Left colon (tissue), 2 donors: ENCODE results near the gene RACK1. TPM values are rescaled to one million over a fixed set of nuclear protein-coding genes. Genes with fewer than 3 reads are reported as not detected.
A peak's percentile ranks its signal among the peaks of the same experiment; 100 is the strongest.
"Not testable (repeated sequence)": the region's sequence is repeated elsewhere in the genome, so short reads cannot be mapped to it uniquely, and the experiment has no call there.

Experiments
- ATAC-seq: fragments of 200-7000 bp; cut with Tn5 transposase; one replicate; pipeline ENCODE4 v1.9.1; 2020; ENCODE audit warnings: mild to moderate bottlenecking, moderate library complexity
- DNase-seq, 2 donors: peaks; one replicate each; pipeline ENCODE4 v3.0.0-alpha.2; 2020
- intact Hi-C, 2 donors: fragments of 100-400 bp; cut with DNase I in 1 of 2; cut with micrococcal nuclease in 1 of 2; formaldehyde crosslinking; loops; one replicate each; pipeline versions ENCODE4 v1.11.2 to v1.14.0; 2022; cut with DNase I, micrococcal nuclease
- long read RNA-seq: library from polyadenylated mRNA; unstranded; transcript quantifications from one replicate; pipeline ENCODE4 v2.0.0, GENCODE V29; 2021
- total RNA-seq, 2 donors: library from RNA; stranded (reverse); fragmentation: NEBNext Ultra II Directional; extraction: Animal tissue kit (Norgen Biotek cat#: 25700); gene quantifications; one replicate each; pipeline ENCODE4 v1.2.1, GENCODE V29; 2021
- donor health status: DM: no; HTN: no; CAD: no.
- donor health status: DM: yes; HTN: yes; CAD: no.

Gene RACK1
- 1,000 to 10,000 TPM; 1,192 to 1,207 TPM for total RNA-seq
- long read RNA-seq, transcript RACK1-227 (8 exons, 1,403 nt): major isoform, 676 of 739 reads
- long read RNA-seq, transcript RACK1-210 (8 exons, 1,098 nt): minor isoform, 9 of 739 reads
- long read RNA-seq, transcript RACK1-233 (3 exons, 791 nt): minor isoform, 6 of 739 reads
- long read RNA-seq, partial matches to known transcripts: 24 of 739 reads
- long read RNA-seq, other reads (novel, unspliced or antisense): 19 of 739 reads

DNA sequence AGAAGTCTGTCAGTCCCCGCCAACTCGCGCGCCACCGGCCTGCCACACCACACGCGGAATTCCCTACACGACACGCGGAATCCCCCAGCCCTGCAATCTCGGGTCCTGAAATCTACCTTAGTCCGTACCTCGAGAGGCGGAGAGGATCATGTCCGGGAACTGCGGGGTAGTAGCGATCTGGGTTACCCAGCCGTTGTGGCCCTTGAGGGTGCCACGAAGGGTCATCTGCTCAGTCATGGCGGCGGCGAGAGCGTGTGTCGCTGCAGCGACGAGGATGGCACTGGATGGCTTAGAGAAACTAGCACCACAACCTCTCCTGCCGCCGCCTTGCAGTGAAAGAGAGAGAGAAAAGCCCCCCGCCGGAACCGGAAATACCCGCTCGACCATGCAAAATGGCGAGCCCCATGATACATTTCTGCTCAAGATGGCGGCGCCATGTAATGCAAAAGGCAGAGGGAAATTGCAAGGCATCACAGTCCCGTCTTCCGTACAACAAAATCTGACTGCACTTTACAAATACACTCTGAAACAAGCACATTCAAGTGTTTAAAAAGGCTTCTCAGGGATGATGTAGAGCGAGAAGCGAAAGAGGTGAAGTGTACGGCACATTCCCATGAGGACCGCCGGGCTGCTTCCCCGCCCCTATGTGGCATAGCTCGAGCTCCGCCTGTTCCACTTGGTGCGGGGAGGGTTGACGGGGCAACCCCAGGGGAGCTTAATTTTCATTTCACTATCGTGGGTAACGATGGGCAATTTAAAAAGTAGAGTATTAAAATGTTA, at the start of gene RACK1:
Gene RACK1, minus strand, starts transcription at position 343 of the 780 bp plus-strand sequence. Its CDS starts 106 bp downstream, at position 237.
- DNase-seq (peak; percentile 87 to 91), ATAC-seq (peak; percentile 66)
- intact Hi-C loops: loop anchor here in 1 of 2 donors (10.0 kb wide), 1 partner anchor 59 kb away; no protein-coding TSS in a partner anchor

DNA sequence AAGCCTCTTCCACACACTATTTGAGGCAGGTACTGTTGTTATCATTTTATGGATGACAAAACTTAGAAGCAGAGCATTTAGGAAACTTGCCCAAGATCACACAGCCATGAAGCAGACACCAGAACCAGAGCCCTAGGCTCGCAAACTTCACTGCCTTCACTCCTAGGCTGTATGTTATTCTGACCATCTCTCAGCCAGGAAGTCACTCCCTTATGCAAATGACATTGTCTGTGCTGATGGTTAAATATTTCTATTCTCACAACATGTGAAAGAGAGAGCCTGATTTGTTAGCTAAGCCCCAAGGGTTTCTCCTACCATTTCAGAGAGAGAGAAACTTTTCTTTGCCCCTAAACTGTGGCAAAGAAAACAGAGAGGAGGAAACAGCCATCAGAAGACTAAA, 43.6 kb upstream of the RACK1 start:
- intact Hi-C loops, DNase-seq, ATAC-seq: not testable (repeated sequence)

GRCh38 chr5:181285962-181286705, 42.4 kb upstream of the RACK1 start:
- DNase-seq, ATAC-seq, intact Hi-C loops: not testable (repeated sequence)

DNA sequence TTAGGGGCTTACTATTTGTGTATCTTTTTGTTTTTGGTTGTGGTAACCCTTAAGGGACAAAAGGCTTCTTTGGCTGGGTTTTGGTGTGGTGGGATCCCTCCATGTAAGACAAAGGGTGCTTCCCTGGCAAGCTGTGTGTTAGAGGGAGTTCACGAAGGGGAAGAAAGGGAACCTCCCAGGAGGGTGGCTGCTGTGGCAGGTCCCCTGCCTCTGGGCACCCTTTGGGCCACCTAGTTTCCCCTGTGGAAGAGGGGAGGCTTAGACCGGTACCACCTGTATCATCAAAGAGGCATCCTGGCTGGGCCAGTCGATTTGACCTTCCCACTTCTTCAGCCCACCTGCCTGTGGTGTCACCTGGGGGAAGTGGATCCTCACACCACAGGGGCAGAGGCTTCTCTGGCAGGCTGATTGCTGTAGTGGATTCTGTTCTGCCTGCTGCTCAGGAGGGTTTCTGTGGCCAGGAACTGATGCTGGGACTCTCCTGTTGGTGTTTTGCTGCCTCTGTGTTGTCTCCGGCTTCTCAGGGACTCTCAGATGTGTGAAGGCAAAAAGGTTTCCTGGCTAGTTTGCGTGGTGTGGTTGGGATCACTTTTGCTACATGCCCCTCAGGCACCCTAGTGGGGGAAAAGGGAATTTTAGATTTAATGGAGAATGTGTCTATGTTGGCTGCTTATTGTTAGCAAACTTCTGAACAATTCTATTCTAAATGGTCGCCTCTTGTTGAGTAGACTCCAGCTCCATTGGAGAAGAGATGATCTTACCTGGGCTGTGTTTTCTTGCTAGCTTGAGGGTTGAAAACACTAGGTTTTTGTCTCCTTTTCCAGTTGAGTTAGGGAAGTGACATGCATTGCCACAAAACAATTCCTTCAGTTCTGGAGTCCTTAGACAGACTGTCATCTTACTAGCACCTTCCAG, 40.4 kb upstream of the RACK1 start:
- intact Hi-C loops, ATAC-seq, DNase-seq: not testable (repeated sequence)

- DNase-seq: no peak
- ATAC-seq: no peak
- intact Hi-C loops: no loop called here
Measured at GRCh38 chr5:181283347-181283746, 39.6 kb upstream of the RACK1 start.

DNA sequence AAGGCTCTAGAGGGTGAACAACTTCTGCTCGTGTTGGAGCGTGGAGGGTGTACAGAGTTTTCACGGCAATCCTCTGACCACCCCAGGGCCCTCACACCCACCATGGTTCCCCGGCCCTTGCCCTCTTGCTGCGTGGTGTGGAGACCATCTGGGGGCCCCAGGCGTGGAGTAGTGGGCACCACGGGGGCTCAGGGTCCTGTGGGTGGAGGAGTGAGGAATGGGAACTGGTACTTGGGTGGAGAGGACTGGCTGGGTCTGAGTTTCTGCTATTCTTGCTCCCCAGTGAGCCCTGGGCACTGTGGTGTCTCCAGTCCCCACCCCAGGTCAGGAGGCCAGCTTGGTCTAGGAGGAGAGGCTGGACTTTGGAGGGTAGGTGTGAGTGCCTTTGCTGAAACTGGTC, 39.2 kb upstream of the RACK1 start:
- DNase-seq (no peak), ATAC-seq (no peak)
- intact Hi-C loops: no loop called here

DNA sequence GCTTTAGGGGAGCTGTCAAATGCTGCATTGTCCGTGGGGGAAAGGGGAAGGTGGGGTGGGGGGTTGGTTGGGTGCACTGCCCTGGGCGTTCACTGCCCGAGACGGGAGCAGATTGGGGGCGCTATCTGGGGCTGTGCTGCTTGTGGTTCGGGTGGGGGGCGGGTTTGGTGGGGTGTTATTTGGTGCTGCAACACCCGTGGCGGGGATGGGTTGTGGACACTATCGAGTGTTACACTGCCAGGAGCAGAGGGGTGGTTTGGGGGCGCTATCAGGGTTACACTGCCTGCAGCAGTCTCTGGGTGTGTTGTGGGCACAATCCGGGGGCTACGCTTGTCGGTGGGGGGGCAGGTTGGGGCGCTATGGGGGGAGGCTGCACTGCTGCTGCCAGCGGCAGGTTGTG, 38.7 kb upstream of the RACK1 start:
- ATAC-seq, DNase-seq, intact Hi-C loops: not testable (repeated sequence)

DNA sequence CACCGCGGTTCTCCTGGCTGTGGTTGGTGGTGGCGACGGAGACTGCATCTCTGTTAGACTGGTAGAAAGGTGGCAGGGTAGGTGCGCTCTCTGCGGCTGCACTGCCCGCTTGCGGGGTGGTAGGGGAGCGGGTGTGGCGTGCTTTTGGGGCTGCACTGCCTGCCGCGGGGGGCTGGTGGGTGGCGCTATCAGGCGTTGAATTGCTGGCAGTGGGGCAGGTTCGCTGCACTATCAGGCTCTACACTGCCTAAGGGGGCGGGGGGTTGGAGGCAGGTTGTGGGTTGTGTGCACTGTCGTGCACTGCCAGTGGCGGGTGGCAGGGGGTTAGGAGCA, 38.2 kb upstream of the RACK1 start:
- no peak for DNase-seq
- ATAC-seq: no peak
- intact Hi-C loops: no loop called here

DNA sequence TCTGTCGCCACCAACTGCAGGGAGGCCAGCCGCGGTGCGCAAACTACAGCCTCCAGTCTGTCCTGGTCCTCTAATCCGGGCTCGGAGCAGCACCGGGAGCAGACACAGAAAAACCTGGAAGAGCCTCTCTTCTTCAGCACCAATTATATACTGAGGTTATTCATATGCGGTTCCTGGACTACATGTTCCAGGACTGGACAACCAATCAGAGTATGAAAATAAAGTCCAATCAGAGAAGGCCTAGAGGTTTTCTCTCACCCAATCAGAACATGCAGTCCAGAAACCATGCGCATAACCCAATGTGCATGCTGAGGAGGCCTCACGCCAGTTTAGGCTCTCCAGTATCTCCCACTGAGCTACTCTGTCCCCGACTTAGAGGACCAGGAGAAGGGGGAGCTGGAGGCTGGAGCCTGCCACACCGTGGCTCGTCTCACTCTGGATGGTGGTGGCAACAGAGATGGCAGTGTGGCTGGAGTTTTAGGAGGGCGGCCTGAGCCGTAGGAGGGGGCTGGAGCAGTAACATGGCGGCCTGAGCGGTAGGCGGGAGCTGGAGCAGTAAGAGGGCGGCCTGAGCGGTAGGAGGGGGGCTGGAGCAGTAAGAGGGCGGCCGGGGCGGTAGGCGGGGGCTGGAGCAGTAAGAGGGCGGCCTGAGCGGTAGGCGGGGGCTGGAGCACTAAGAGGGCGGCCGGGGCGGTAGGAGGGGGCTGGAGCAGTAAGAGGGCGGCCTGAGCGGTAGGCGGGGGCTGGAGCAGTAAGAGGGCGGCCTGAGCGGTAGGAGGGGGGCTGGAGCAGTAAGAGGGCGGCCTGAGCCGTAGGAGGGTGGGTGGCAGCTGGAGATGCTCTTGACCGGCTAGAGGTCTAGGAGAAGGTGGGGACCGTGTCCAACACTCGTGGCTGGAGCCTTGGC, 37.6 kb upstream of the RACK1 start:
- DNase-seq: no peak
- no peak for ATAC-seq
- intact Hi-C loops: no loop called here

DNA sequence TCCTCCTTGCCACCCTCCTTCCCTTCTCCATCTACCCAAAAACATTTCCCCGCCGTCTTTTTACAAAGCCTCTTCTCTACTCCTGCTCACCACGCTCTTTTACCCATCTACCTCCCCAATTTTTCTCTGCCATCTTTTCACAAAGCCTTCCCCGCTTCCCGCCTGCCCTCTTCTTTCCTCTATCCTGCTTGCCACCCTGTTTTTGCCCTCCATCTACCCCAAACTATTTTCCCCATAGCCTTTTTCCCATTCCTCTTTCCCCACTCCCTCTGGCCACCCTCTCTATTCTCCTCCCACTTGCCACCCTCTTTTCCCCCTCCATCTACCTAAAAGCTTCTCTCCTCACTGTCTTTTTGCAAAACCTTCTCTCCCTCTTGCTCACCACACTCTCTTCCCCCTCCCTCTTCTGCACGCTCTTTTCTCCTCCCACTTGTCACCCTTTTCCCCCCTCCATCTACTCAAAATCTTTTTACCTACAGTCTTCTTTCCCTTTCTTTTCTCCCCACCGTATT, 36.6 kb upstream of the RACK1 start:
- DNase-seq: no peak
- intact Hi-C loops: no loop called here
- no peak for ATAC-seq

DNA sequence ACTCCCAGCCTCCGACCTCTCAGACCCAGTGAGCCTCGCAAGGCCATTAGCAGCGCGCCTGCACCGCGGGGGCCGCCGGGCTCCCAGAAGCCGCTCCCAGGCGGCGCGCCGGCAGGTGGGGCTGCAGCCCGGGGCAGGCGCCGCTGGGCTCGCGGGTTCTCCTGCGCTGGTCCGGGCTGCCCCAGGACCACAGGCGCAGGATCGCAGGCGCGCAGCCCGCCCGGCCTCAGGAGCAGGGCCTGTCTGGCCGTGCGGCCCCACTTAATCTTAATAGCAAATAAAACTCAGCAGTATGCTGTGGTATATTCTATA, 29.7 kb upstream of the RACK1 start:
- ATAC-seq (peak; percentile 62), DNase-seq (peak in 1 of 2 donors; percentile 36)
- intact Hi-C loops: not testable (repeated sequence)

DNA sequence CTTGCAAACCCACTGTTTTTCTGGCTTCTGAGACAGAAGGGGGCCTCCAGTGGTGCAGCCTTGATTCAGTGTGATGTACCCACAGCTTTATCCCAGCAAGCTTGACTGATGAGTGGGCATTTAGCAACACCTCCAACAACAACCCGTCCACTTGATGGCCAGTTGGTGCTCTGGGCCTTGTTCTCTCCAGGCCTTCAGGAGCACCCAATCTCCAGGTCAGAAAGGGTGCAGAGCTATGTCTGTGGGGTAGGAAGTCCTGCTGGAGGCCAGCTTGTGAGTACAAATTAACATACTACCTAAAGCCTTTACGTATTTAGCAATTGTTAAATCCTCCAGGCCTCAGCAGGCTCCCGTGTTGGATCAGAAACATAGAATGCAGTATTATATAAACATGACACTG, 27.4 kb upstream of the RACK1 start:
- intact Hi-C loops: no loop called here
- DNase-seq (no peak), ATAC-seq (no peak)

GRCh38 chr5:181267907-181268306, 24.2 kb upstream of the RACK1 start:
- intact Hi-C loops, ATAC-seq, DNase-seq: not testable (repeated sequence)

- ATAC-seq, intact Hi-C loops, DNase-seq: not testable (repeated sequence)
Measured at GRCh38 chr5:181267291-181267904, 23.7 kb upstream of the RACK1 start.

DNA sequence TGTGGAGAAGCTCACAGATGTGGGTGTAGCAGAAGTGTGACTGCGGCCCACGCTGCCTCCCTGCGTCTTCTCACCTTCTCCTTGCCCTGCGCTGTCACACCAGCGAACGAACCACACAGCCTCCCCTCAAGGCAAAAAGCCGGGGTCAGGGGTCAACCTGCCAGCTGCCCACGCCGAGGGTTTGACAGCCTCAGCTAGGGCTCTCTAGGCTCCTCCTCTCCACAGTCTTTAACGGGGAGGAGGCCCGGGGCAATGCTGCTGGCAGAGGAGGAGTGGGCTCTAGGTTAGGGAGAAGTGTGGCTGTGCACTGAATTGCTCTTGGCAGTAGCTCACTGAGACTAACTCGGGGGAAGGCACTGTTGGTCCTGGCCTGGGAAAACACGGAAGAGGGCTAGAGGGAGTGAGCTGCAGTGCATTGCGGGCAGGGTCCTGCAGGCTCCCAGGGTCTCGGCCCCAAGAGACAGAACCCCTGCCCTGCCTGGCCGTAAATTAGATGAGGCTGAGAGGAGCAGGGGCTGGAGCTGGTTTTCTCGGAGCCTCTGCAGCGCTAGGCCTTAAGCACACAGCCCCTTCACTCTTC, 21.5 kb upstream of the RACK1 start:
- no peak for DNase-seq
- intact Hi-C loops: no loop called here

DNA sequence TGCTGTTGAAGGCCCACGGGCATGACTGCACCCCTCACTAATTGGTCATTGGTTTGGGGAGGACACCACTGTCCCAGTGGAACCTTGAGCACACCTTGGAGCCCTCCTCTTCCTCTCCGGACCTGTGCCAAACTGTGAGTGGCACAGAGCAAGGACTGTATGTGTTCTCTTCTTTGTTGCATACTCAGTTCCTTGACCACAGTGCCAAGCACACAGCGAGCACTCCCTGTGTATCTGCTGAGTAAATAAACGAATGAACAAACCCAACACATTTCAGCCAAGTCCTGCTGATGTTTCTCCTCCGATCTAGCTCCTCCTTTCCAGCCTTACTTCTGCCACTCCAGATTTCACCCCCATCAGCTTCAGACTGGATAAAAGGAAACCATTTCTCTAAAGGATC, 19.9 kb upstream of the RACK1 start:
- DNase-seq: no peak
- ATAC-seq: no peak
- intact Hi-C loops: no loop called here

More for the DNA sequence above, 21.5 kb upstream of the RACK1 start:
- no peak for ATAC-seq
